GM18517 (cell line): ENCODE measurements around the gene VWA2.
"Not testable (repeated sequence)": the region's sequence is repeated elsewhere in the genome, so short reads cannot be mapped to it uniquely, and the experiment has no call there.

ENCODE experiments used
- ATAC-seq: cut with Tn5 transposase; IDR thresholded peaks from one replicate; pipeline ENCODE4 v1.9.1; 2021; ENCODE audit warnings: mild to moderate bottlenecking, moderate library complexity; ENCODE audit not compliant: unreplicated experiment

The VWA2 gene

GRCh38 chr10:114313866-114314265, 74.8 kb downstream of the VWA2 start:
- no peak for ATAC-seq

- no peak for ATAC-seq
These were observed 76.7 kb downstream of the VWA2 start for GRCh38 chr10:114315566-114316420.

GRCh38 chr10:114316744-114317143, 77.7 kb downstream of the VWA2 start:
- ATAC-seq, result no peak

DNA sequence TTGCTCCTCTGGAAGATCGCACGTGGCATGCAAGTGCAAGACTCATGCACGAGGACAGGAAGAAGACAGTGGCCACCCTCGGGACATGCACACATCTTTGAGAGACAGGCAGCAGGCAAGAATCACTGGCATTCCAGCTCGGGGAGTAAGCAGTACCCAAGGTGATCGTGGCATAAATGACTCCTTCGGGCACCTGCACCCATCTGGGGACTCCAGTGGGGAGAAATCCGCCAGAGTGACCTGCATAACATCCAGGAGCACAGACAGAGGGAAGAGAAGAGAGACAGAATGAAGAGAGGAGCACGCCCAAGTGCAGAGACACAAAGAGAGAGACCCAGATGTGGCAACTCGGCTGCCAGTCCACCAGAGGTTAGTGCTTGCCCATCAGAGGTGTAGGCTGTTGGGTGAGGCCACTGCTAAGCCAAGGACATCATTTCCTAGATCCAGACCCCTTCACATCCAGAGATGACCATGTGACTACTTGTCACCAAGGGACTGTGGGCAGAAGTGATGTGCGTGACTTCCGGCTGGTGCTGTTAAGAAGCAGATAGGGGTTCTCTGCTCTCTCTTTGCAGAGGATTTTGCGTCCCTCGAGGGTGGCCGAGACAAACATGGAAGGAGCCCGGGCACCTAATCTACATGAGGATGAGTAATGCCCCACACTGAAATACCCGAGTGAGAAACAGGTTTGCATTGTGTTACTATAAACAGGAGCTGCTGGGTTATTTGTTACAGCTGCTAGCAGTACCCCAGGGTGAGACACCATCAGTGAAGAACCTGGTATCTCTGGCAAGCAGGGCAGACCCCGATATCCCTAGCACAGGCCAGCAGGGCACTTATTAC, 80.6 kb downstream of the VWA2 start:
- ATAC-seq, result no peak

- no peak for ATAC-seq
These were observed 81.4 kb downstream of the VWA2 start for GRCh38 chr10:114320249-114321116.

DNA sequence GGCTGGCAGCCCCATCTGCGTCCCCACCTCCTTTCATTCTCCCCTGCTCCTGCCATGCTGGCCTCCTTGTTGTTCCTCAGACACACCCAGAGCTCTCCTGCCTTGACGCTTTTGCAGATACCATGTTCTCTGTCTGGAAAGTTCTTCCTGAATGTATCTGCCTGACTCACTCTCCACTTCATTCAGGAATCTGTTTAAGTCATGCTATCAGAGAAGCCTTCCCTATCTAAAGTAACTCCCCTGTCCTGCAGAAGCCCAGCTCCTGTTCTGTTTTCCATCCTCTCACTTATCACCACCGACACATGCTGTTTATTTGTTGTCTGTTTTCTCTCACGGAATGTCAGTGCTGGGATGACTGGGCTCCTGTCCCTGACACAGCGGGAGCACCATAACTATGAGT, 83.3 kb downstream of the VWA2 start:
- ATAC-seq, result no peak

DNA sequence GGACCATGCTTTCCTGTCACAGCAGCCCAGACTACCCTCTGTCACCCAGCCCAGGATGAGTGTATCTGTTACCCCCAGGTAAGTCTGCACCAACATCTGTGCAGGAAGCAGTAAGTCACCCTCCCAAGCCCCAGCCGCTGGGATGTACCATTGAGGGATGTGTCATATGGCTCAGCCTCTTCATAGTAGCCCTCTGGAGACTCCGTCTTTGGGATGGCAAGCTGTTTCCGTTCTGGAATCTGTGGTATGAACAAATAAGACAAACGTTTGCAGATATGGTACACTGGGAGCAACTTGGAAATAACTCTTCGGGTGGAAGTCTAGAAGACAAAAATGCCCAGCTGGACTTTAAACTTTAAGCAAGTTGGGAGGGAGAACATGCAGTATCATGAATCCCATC, 84.0 kb downstream of the VWA2 start:
- no peak for ATAC-seq

DNA sequence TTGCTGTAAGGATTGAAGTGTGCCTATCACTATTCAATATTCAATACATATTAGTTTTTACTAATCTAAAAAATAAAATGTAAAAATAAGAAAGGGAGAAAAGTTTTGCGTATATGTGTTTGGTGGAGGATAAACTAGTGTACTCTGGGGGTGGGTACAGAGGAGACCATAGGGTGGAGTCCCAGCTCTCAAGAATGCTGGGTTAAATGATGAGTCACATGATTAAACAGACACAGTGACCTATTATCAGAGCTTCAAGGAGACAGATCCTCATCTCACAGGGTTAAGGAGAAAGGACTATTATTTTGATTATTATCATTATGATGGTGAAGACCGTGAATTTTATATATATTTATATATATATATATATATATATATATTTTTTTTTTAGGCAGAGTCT, 87.7 kb downstream of the VWA2 start:
- no peak for ATAC-seq

DNA sequence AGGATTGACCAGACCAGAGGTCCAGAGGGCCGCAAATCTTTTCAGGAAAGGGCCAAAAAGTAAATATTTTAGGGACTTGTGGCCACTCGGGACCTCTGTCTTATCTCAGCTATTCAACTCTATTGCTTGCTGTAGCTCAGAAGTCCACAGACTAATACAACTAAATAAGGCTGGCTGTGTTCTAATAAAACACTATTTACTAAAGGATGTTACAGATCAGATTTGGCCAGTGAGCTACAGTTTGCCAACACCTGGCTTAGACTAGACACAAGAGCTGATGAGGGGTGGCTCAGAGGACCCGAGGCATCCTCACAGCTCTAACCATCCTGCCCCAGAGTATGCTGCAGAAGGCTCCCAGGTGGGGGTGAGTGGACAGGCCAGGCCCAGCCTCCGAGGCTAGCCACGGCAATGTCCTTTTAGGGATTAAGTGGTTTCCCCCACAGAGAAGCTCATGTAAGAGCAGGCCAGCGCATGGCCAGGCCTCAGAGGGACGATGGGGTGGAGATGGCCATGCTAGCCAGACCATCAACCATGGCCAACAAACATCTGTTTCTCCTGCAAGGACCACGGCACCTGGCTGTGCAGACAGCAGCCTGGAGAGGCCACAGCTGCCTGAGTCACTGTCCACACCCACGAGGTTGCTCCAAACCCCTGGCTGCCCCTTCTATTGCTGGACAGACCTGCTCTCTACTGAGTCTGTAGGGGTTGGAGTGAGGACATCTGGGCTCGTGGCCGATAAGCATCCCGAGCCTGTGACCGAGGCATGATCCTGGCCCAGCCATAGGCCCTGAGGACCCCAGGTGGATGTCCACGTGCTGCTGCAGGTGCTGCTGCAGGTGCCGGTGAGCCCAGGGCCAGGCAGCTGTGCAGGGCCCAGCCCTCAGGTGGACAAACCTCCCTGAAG, 88.7 kb downstream of the VWA2 start:
- ATAC-seq, result no peak

DNA sequence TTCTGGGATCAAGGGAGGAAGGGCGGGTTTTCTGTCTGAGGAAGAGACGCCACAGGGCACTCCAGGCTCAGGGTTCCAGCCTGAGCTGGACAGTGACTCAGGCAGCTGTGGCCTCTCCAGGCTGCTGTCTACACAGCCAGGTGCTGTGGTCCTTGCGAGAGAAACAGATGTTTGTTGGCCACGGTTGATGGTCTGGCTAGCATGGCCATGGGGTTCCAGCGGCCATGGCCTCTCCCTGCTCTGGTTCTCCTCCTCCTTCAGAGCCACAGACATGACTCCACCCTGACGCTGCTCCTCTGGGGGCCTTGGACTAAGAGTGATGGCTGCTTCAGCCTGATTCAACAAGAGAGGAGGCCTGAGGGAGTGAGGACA, 89.4 kb downstream of the VWA2 start:
- ATAC-seq, result no peak

- no peak for ATAC-seq
These were observed 89.8 kb downstream of the VWA2 start for GRCh38 chr10:114328874-114329273.

DNA sequence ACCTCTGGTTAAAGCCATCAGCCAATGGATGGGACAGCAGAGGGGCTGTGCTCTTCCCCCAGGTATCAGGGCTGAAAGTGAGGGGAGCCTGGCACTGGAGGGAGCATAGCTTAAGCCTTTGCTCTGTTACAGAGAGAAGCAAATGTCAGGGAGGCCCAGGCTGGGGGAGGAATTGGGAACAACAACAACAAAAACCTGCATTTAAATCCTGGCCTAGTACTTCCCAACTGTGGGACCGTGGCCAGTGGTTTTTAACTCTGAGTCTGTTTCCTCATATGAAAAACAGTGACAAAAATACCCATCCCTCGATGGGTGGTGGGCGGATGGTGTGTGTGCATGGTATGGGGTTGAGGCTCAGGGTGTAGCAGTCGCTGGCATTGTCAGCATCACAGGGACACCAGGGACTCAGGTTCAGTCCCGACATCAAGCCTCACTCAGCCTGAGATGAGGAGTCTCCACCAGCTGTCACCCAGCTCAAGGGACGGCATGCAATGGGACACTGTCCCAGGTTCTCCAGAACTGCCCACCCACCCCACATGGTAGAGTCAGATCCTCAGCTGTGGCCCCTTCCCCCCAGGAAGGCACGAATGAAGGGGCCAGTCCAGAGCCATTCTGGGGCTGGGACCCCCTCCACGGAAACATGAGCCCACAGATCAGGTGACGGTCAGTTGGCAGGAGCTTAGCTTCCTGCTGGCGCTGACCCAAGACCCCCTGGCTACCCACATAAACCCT, 90.7 kb downstream of the VWA2 start:
- ATAC-seq, result no peak

DNA sequence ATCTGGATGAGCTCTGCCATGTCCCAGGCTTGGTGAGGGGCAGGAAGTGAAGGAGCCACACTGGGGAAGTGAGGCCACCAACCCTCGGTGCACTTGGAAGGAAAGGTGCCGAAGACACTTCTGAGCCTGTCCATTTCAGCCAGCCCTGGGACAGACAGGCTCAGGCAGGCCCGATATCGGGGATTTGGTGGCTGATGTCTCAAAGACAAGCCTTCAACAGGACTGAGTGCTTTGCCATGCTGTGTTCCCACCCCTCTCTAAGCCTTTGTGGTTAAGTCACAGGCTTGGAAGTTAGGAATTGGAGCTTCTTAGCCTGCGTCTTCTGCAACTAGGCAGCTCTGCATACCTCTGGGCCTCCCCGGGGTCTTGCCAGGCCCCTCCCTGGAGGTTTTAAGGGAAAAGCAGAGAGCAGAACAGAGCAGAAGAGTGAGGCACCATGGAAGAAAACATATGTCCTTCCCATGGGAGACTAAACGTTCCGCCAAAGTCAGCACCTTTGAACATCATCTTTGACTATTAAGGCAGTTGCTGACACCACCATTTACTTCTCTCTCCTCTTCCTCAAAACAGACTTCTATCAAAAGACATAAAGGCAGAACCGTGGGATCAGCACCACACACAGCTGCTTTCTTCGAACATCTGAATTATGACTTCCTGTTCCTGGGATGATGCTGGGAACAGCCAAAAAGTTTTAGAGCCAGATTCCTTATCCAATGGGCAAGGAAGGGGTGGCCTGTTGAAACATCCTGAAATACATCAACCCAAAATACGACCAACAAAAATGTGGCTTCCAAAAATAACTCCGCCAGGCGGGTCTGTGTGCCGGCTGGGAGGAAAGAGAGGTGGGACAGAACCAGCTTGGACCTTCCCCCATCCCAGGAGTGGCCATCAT, 93.5 kb downstream of the VWA2 start:
- ATAC-seq, result no peak

- not testable (repeated sequence) for ATAC-seq
These were observed 94.4 kb downstream of the VWA2 start for GRCh38 chr10:114333441-114333840.

GRCh38 chr10:114334301-114334700, 95.2 kb downstream of the VWA2 start:
- ATAC-seq, result no peak

DNA sequence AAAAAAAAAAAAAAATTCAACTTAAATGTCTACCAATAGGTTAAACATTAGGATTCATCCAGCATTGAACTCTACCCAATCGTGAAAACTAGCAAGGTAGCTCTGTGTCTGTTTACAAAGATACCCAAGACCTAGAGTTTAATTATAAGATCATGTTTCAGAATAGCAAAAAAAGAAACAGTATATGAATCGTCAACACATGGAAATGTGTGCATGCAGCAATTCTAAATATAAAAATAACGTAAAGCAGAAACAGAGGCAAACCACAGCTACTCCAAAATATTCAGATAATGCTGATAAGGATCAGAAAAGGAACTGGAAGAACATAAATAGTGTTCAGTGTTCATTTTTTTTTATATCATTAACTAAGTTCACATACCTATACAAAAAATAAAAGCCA, 96.6 kb downstream of the VWA2 start:
- ATAC-seq, result no peak

DNA sequence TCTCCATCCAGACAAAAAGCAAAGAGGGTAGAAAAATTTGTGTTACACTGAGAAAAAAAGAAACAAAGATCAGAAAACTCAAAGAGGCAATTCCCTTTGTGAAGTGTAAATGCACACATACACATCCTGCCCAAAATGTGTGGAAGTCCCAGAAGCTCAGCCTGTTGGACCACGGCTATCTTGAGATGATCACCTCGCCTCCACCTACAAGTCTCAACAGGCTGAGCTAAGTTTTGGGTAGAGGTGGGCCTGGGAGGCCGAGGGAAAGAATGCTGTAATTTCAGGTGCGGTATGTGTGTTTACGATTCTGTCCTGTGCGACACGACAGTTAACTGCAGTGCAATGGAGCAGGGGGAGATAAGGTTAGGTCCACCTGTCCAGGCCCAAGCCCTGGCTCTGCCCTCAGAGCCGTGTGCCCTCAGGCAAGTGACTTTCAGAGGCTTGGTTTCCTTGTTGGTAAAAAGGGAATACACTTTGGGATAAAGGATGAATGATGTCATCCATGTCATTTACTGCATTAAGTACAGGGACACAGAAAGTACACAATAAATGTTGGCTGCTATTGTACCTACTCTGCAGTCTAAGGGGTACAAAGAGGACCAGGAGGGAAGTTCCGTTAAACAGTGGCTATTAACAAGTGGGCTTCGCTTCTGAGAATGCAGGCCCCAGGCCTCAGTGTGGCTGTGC, 97.9 kb downstream of the VWA2 start:
- no peak for ATAC-seq
